Endodermal cell (in vitro differentiated cells): ENCODE measurements around the gene GEMIN7. TPM values are rescaled to one million over a fixed set of nuclear protein-coding genes. Genes with fewer than 3 reads are reported as not detected.

Experiments
- DNase-seq: peaks from one replicate; pipeline ENCODE4 v3.0.0-alpha.2; 2017
- H3K27ac ChIP-seq: 2 replicates; pipeline ENCODE4 v1.5.1; 2013; ENCODE audit warnings: mild to moderate bottlenecking, low read depth, low read length, moderate library complexity
- H3K27me3 ChIP-seq: 2 replicates; pipeline ENCODE4 v1.6.1; 2013; ENCODE audit warnings: mild to moderate bottlenecking, low read length, moderate library complexity; ENCODE audit not compliant: insufficient read depth, control insufficient read depth, poor library complexity, severe bottlenecking
- H3K36me3 ChIP-seq: 2 replicates; pipeline ENCODE4 v1.7.0; 2013; ENCODE audit warnings: mild to moderate bottlenecking, low read length, moderate library complexity; ENCODE audit not compliant: control insufficient read depth, insufficient read depth
- H3K4me1 ChIP-seq: one replicate; pipeline ENCODE4 v1.7.0; 2013; ENCODE audit warnings: low read length; ENCODE audit not compliant: control insufficient read depth, insufficient read depth
- H3K4me3 ChIP-seq: 2 replicates; pipeline ENCODE4 v1.5.1; 2013; ENCODE audit warnings: mild to moderate bottlenecking, low read length, moderate library complexity
- H3K9ac ChIP-seq: 2 replicates; pipeline ENCODE4 v1.6.1; 2013; ENCODE audit warnings: mild to moderate bottlenecking, low read length, moderate library complexity; ENCODE audit not compliant: poor library complexity, severe bottlenecking; ENCODE audit errors: extremely low read depth
- H3K9me3 ChIP-seq: 2 replicates; pipeline ENCODE4 v1.6.1; 2013; ENCODE audit warnings: mild to moderate bottlenecking, low read length, moderate library complexity; ENCODE audit not compliant: control insufficient read depth
- H3K27ac Mint-ChIP-seq: 2 replicates; pipeline ENCODE4 v1.8.0; 2020; ENCODE audit warnings: mixed read lengths
- H3K27me3 Mint-ChIP-seq: 2 replicates; pipeline ENCODE4 v1.8.0; 2021; ENCODE audit warnings: mild to moderate bottlenecking, mixed read lengths; ENCODE audit not compliant: insufficient read depth
- H3K36me3 Mint-ChIP-seq: 2 replicates; pipeline ENCODE4 v1.8.0; 2020; ENCODE audit warnings: low read depth, mixed read lengths
- H3K4me1 Mint-ChIP-seq: 2 replicates; pipeline ENCODE4 v1.8.0; 2020; ENCODE audit warnings: mixed read lengths
- H3K4me3 Mint-ChIP-seq: 2 replicates; pipeline ENCODE4 v1.8.0; 2020; ENCODE audit warnings: mild to moderate bottlenecking, moderate library complexity, mixed read lengths
- H3K9me3 Mint-ChIP-seq: 2 replicates; pipeline ENCODE4 v1.8.0; 2020; ENCODE audit warnings: mild to moderate bottlenecking, mixed read lengths
- WGBS, 2 experiments: methylation state at CpG; one replicate each; pipeline versions ENCODE4 v1.1.5 to v1.1.7; 2013; ENCODE audit warnings: missing lambda C conversion rate in 2 of 2, mixed read lengths in 1 of 2; ENCODE audit not compliant: insufficient coverage in 1 of 2, insufficient read length in 1 of 2; 5-methylcytosine and 5-hydroxymethylcytosine counted together
- total RNA-seq, 2 donors: library from RNA; stranded (reverse); fragmentation: NEBNext Ultra II Directional in 1 of 2; extraction: Animal tissue kit (Norgen Biotek cat#: 25700) in 1 of 2; gene quantifications; 2 replicates in 1 of 2; 3 replicates in 1 of 2; pipeline ENCODE4 v1.2.1, GENCODE V29; 2021
- TF ChIP-seq, protein P1 (sequence below): fragments of 200-600 bp; sonication (generic); conservative IDR thresholded peaks from 2 replicates; pipeline ENCODE4 v1.5.0; 2021; ENCODE audit warnings: antibody characterized with exemption, mild to moderate bottlenecking

GEMIN7 gene
- total RNA-seq, 2 donors from 2014 or later: 56.3 to 56.6 TPM

- Histone ChIP-seq H3K4me1 (peaks cover 5% of the 10 kb centered on the region), H3K4me3 (no peak overlapping the region), H3K27me3 (no peaks in the 10 kb centered on the region), H3K27ac (no peak overlapping the region), H3K9me3 (no peaks in the 10 kb centered on the region), H3K36me3 (peaks cover 3% of the 10 kb centered on the region), H3K9ac (no peak overlapping the region)
- H3K27ac Mint-ChIP-seq: no peak overlapping the region
- 75 to 80% methylated on average over 6 to 9 of the region's 9 CpGs for WGBS, 2 experiments
- H3K9me3 Mint-ChIP-seq: no peaks in the 10 kb centered on the region
- peaks cover 2% of the 10 kb centered on the region for H3K36me3 Mint-ChIP-seq
- H3K4me3 Mint-ChIP-seq: no peak overlapping the region
- H3K4me1 Mint-ChIP-seq: peaks cover 23% of the 10 kb centered on the region
- H3K27me3 Mint-ChIP-seq: no peaks in the 10 kb centered on the region
- TF ChIP-seq, protein P1, sequence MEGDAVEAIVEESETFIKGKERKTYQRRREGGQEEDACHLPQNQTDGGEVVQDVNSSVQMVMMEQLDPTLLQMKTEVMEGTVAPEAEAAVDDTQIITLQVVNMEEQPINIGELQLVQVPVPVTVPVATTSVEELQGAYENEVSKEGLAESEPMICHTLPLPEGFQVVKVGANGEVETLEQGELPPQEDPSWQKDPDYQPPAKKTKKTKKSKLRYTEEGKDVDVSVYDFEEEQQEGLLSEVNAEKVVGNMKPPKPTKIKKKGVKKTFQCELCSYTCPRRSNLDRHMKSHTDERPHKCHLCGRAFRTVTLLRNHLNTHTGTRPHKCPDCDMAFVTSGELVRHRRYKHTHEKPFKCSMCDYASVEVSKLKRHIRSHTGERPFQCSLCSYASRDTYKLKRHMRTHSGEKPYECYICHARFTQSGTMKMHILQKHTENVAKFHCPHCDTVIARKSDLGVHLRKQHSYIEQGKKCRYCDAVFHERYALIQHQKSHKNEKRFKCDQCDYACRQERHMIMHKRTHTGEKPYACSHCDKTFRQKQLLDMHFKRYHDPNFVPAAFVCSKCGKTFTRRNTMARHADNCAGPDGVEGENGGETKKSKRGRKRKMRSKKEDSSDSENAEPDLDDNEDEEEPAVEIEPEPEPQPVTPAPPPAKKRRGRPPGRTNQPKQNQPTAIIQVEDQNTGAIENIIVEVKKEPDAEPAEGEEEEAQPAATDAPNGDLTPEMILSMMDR: no peak
- DNase-seq: no peak
Measured at GRCh38 chr19:45113628-45114027, 34.6 kb downstream of the GEMIN7 start.

DNA sequence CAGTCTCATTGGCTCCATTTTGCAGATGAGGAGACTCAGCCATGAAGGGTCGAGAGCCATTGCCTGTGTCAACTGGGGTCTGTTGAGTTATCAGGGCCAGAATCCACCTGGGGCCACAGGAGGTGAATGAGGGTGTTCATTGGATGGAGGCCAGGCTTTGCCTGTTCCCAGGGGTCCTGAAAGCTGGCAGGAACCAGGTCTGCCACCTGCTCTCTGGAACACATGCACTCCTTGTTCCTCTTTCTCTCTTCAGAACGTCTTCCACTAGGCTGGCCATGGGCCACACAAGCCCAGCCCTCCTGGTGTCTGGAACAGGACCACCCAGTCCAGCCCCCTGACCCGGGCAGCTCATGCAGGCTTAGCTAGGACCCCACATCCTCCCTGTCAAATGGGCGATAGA lies 35.1 kb downstream of the GEMIN7 start:
- H3K27me3 Mint-ChIP-seq: no peaks in the 10 kb centered on the region

DNA sequence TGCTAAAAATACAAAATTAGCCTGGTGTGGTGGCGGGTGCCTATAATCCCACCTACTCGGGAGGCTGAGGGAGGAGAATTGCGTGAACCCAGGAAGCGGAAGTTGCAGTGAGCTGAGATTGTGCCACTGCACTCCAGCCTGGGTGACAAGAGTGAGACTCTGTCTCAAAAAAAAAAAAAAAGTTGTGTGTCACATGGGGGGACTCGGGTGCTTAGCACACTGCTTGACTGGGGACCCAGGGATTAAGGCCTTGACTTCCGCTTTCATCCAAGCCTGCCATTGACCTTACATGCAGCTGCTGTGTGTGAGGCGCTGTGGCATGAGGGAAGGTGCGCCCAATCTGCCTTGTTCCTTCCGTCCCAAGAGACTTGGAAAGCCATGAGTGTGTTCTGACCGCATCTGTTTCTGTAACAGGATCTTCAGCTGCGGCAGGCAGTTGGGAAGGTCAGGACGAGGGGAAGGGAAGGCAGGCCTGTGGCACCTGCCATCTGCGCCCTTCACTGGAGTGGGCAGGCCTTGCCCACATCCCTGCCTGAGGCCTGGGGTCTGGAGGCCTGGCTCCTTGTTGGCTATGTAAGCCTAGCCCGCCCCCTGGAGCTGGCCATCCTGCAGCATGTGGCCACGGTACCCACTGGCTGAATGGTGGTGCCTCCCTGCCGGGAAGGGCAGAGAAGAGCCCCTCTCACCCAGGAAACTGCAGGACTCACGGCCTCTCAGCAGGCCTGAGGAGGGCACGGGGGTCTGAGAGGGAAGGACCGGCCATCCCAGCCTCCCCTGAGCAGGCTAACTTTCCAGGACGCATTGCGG lies 37.0 kb downstream of the GEMIN7 start:
- Mint-ChIP-seq H3K27me3 (no peaks in the 10 kb centered on the region), H3K4me1 (peaks cover 23% of the 10 kb centered on the region), H3K9me3 (no peaks in the 10 kb centered on the region), H3K36me3 (peaks cover 5% of the 10 kb centered on the region), H3K4me3 (no peak overlapping the region), H3K27ac (no peak overlapping the region)
- 95% methylated on average over 20 to 21 of the region's 21 CpGs for WGBS, 2 experiments
- Histone ChIP-seq H3K27ac (no peak overlapping the region), H3K9ac (no peak overlapping the region), H3K9me3 (no peaks in the 10 kb centered on the region), H3K36me3 (no peaks in the 10 kb centered on the region), H3K4me1 (peaks cover 5% of the 10 kb centered on the region), H3K27me3 (no peaks in the 10 kb centered on the region), H3K4me3 (no peak overlapping the region)
- DNase-seq: no peak
- TF ChIP-seq, protein P1: no peak

More for the DNA sequence above, 35.1 kb downstream of the GEMIN7 start:
- Mint-ChIP-seq H3K9me3 (no peaks in the 10 kb centered on the region), H3K27ac (no peak overlapping the region), H3K4me1 (peaks cover 23% of the 10 kb centered on the region), H3K4me3 (no peak overlapping the region), H3K36me3 (peaks cover under 1% of the 10 kb centered on the region)
- Histone ChIP-seq H3K27me3 (no peaks in the 10 kb centered on the region), H3K9ac (no peak overlapping the region), H3K4me1 (peaks cover 5% of the 10 kb centered on the region), H3K4me3 (no peak overlapping the region), H3K36me3 (no peaks in the 10 kb centered on the region), H3K9me3 (no peaks in the 10 kb centered on the region), H3K27ac (no peak overlapping the region)
- 92 to 100% methylated on average over 4 of the region's 4 CpGs for WGBS, 2 experiments
- TF ChIP-seq, protein P1: no peak
- DNase-seq: no peak
